ENCODE results near the gene EZH2.

The EZH2 gene

GRCh38 chr7:148903504-148903903 is 19.4 kb upstream of the EZH2 start:
- H3K4me3 ChIP-seq, result no peak overlapping the region
- no peak overlapping the region for H3K27ac ChIP-seq
- no peak for TF ChIP-seq CTCF (IDR thresholded peaks at IDR 0.05)
- DNase-seq (ENCODE audit: low spot score), result no peak

DNA sequence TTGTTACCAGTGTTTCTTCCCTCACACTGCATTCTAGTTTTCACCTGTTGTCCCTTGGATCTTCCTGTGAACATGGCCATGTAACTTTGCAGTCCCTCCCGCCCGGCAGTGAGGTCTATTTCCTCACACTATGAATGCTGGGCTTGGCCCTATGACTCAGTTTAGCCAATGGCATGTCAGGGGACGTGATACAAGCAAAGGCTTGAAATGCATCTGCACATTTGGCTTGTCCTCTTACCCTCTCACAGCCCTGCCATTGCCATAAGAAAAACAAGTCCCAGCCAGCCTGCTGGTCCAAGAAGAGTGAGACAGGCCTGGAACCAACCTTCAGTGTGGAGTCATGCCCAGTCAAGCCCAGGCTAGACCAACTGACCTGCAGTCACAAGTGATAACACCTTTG is 17.1 kb upstream of the EZH2 start:
- H3K27ac ChIP-seq, result no peak overlapping the region
- no peak for TF ChIP-seq CTCF (IDR thresholded peaks at IDR 0.05)
- no peak overlapping the region for H3K4me3 ChIP-seq
- DNase-seq (ENCODE audit: low spot score), result no peak

DNA sequence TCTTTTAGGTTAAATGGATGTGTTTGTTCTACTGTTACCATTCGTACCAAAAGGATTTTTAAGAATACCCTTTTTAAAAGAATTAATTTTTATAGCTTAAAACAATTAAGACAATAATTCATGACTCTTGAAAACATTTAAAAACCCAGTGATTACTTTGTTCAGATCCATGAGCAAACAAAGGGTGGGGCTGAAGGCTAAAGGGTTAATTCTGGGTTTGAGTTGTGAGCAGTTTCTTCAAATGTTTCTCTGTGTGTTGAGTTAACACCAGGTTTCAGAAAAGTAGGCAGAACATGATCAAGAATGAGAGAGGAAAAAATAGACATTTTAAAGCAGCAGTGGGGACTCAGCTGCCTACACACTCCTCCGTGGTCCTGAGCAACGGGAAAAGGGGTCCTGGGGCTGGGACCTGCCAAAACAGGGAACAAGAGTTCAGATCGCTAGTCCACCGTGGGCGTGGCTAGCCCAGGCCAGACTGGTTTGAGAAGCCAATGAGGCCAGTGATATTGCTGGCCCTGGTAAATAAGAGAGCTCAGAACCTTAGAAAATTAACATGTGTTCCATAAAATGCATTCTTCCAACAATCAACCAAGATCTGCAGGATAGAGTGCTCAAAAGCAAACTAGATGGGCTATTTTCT is 14.9 kb upstream of the EZH2 start:
- DNase-seq (ENCODE audit: low spot score), result no peak
- no peak overlapping the region for H3K27ac ChIP-seq
- no peak for TF ChIP-seq CTCF (IDR thresholded peaks at IDR 0.05)
- no peak overlapping the region for H3K4me3 ChIP-seq

DNA sequence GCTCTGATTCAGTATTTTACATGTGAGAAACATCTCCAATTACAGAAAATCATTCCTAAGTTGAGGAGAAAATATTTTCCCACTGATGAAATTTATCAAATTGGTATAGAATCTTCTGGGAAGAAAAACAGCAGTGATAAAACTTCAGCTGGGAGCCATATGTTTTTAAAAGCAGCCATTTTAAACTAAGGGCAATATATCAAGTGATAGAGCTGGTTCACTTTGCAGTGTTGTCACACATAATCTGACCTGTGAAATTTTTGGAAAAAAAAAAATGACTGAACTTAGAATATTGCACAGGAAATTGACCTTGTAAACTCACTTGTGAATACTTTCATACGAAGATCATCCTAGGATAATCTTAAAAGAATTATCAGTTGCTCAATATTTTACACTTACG is 10.5 kb upstream of the EZH2 start:
- no peak for TF ChIP-seq CTCF (IDR thresholded peaks at IDR 0.05)
- H3K27ac ChIP-seq, result no peak overlapping the region
- DNase-seq (ENCODE audit: low spot score), result no peak
- H3K4me3 ChIP-seq, result no peak overlapping the region

- H3K4me3 ChIP-seq, result no peak overlapping the region
- no peak for TF ChIP-seq CTCF (IDR thresholded peaks at IDR 0.05)
- no peak for DNase-seq (ENCODE audit: low spot score)
- no peak overlapping the region for H3K27ac ChIP-seq
These were observed 9.0 kb upstream of the EZH2 start for GRCh38 chr7:148893071-148893470.

GRCh38 chr7:148888300-148888699 is 4.2 kb upstream of the EZH2 start:
- no peak overlapping the region for H3K4me3 ChIP-seq
- TF ChIP-seq CTCF (IDR thresholded peaks at IDR 0.05), result no peak
- DNase-seq (ENCODE audit: low spot score), result no peak
- no peak overlapping the region for H3K27ac ChIP-seq

GRCh38 chr7:148886844-148887243 is 2.8 kb upstream of the EZH2 start:
- Histone ChIP-seq H3K27ac (no peak overlapping the region), H3K4me3 (no peak overlapping the region)
- TF ChIP-seq CTCF (IDR thresholded peaks at IDR 0.05), result no peak
- DNase-seq (ENCODE audit: low spot score), result no peak

Measured in coronary artery (tissue), 2 donors.